Muscle of leg (tissue), 11 donors: ENCODE results near the gene KLHL2. TPM values are rescaled to one million over a fixed set of nuclear protein-coding genes. Genes with fewer than 3 reads are reported as not detected.

Experiments
- DNase-seq: peaks from one replicate; pipeline ENCODE4 v3.0.0; 2013
- H3K27ac ChIP-seq: one replicate; pipeline ENCODE4 v1.5.1; 2013; ENCODE audit warnings: mild to moderate bottlenecking, low read length, control low read depth
- H3K27me3 ChIP-seq: one replicate; pipeline ENCODE4 v1.6.1; 2013; ENCODE audit warnings: low read length; ENCODE audit not compliant: control insufficient read depth, insufficient read depth
- H3K36me3 ChIP-seq: one replicate; pipeline ENCODE4 v1.6.1; 2013; ENCODE audit warnings: low read length; ENCODE audit not compliant: control insufficient read depth, insufficient read depth
- H3K4me1 ChIP-seq: one replicate; pipeline ENCODE4 v1.6.1; 2013; ENCODE audit warnings: low read length; ENCODE audit not compliant: control insufficient read depth, insufficient read depth
- H3K4me3 ChIP-seq: one replicate; pipeline ENCODE4 v1.5.1; 2013; ENCODE audit warnings: low read length, control low read depth
- H3K9me3 ChIP-seq: replicated peaks from 2 replicates; pipeline ENCODE4 v1.6.1; 2013; ENCODE audit warnings: low read depth, low read length; ENCODE audit not compliant: control insufficient read depth
- WGBS: methylation state at CpG from one replicate; pipeline ENCODE4 v1.1.5; 2013; ENCODE audit warnings: missing lambda C conversion rate; ENCODE audit not compliant: insufficient coverage; 5-methylcytosine and 5-hydroxymethylcytosine counted together
- polyA plus RNA-seq, 8 donors: library from polyadenylated mRNA; unstranded; fragments of 120-200 nt; gene quantifications; one replicate each; pipeline versions ENCODE4 v1.2.1 to v1.2.3, GENCODE V29; 2013; ENCODE audit warnings: inconsistent platforms in 1 of 8, low replicate concordance in 1 of 8; ENCODE audit not compliant: insufficient read length in 8 of 8, insufficient read depth in 1 of 8
- total RNA-seq: library from RNA; stranded (reverse); fragments of 120-200 nt; gene quantifications from one replicate; pipeline ENCODE4 v1.2.4, GENCODE V29; 2013

The KLHL2 gene
- total and polyA plus RNA-seq, 9 donors: 6.2 to 10.3 (median 7.6) TPM

GRCh38 chr4:165326831-165327210, 119.5 kb downstream of the KLHL2 start:
- Histone ChIP-seq H3K9me3 (no peaks in the 10 kb centered on the region), H3K4me1 (peaks cover 10% of the 10 kb centered on the region), H3K36me3 (peaks cover 4% of the 10 kb centered on the region), H3K4me3 (peak overlapping the region; percentile 72), H3K27me3 (no peaks in the 10 kb centered on the region), H3K27ac (peak overlapping the region; percentile 90)
- peak; percentile 59 for DNase-seq
- WGBS: no CpG with 5 or more reads among the region's 14 CpGs

- under 1% methylated on average over 76 of the region's 76 CpGs for WGBS
- no peaks in the 10 kb centered on the region for H3K9me3 ChIP-seq
- peak; percentile 100 for DNase-seq
- peak within 1 kb of the TSS; percentile 74 for H3K4me3 ChIP-seq
- H3K27ac ChIP-seq: peak within 1 kb of the TSS; percentile 90
- H3K36me3 ChIP-seq: peaks cover 4% of the 10 kb centered on the region
- H3K4me1 ChIP-seq: peaks cover 10% of the 10 kb centered on the region
- no peaks in the 10 kb centered on the region for H3K27me3 ChIP-seq
Observed at GRCh38 chr4:165327211-165328100, 120.1 kb downstream of the KLHL2 start, which contains the start of gene MSMO1. TSS of gene MSMO1 (plus strand) at chr4:165327669. CDS start at chr4:165333371, 5,702 bp downstream.

- Histone ChIP-seq H3K4me1 (peaks cover 10% of the 10 kb centered on the region), H3K9me3 (no peaks in the 10 kb centered on the region), H3K27me3 (no peaks in the 10 kb centered on the region), H3K36me3 (peaks cover 4% of the 10 kb centered on the region), H3K27ac (peak overlapping the region; percentile 78), H3K4me3 (peak overlapping the region; percentile 74)
- 0% methylated on average over 7 of the region's 7 CpGs for WGBS
- DNase-seq: no peak
Observed at GRCh38 chr4:165328101-165328425, 120.7 kb downstream of the KLHL2 start.

GRCh38 chr4:165328708-165329107, 121.3 kb downstream of the KLHL2 start:
- peak overlapping the region; percentile 78 for H3K27ac ChIP-seq
- H3K4me3 ChIP-seq: peak overlapping the region; percentile 74
- H3K4me1 ChIP-seq: peaks cover 10% of the 10 kb centered on the region
- H3K27me3 ChIP-seq: no peaks in the 10 kb centered on the region
- WGBS: 25% methylated on average over 2 of the region's 4 CpGs
- no peaks in the 10 kb centered on the region for H3K9me3 ChIP-seq
- peaks cover 4% of the 10 kb centered on the region for H3K36me3 ChIP-seq
- DNase-seq: peak; percentile 20

- no peak overlapping the region for H3K27ac ChIP-seq
- H3K27me3 ChIP-seq: no peaks in the 10 kb centered on the region
- DNase-seq: no peak
- peaks cover 12% of the 10 kb centered on the region for H3K36me3 ChIP-seq
- no peak overlapping the region for H3K4me3 ChIP-seq
- peaks cover 10% of the 10 kb centered on the region for H3K4me1 ChIP-seq
- no peaks in the 10 kb centered on the region for H3K9me3 ChIP-seq
- WGBS: no CpG with 5 or more reads among the region's 2 CpGs
Observed at GRCh38 chr4:165330071-165330470, 122.7 kb downstream of the KLHL2 start.

- Histone ChIP-seq H3K36me3 (peaks cover 16% of the 10 kb centered on the region), H3K27me3 (no peaks in the 10 kb centered on the region), H3K9me3 (no peaks in the 10 kb centered on the region), H3K27ac (no peak overlapping the region), H3K4me3 (no peak overlapping the region), H3K4me1 (peaks cover 10% of the 10 kb centered on the region)
- WGBS: no CpG with 5 or more reads among the region's 5 CpGs
- DNase-seq: no peak
Observed at GRCh38 chr4:165330666-165331065, 123.3 kb downstream of the KLHL2 start.

- Histone ChIP-seq H3K36me3 (peaks cover 16% of the 10 kb centered on the region), H3K27ac (no peak overlapping the region), H3K27me3 (no peaks in the 10 kb centered on the region), H3K4me1 (peaks cover 8% of the 10 kb centered on the region), H3K4me3 (no peak overlapping the region), H3K9me3 (no peaks in the 10 kb centered on the region)
- 50% methylated on average over 1 of the region's 1 CpG for whole genome bisulfite sequencing
- no peak for DNase-seq
Observed at GRCh38 chr4:165331359-165331758, 124.0 kb downstream of the KLHL2 start.

GRCh38 chr4:165331823-165332222, 124.5 kb downstream of the KLHL2 start:
- no peaks in the 10 kb centered on the region for H3K27me3 ChIP-seq
- H3K9me3 ChIP-seq: no peaks in the 10 kb centered on the region
- H3K36me3 ChIP-seq: peaks cover 16% of the 10 kb centered on the region
- H3K4me3 ChIP-seq: no peak overlapping the region
- DNase-seq: no peak
- H3K4me1 ChIP-seq: peaks cover 7% of the 10 kb centered on the region
- no peak overlapping the region for H3K27ac ChIP-seq
- 53% methylated on average over 9 of the region's 10 CpGs for WGBS

- no peaks in the 10 kb centered on the region for H3K9me3 ChIP-seq
- H3K27me3 ChIP-seq: no peaks in the 10 kb centered on the region
- WGBS: no CpG with 5 or more reads among the region's 1 CpG
- peaks cover 7% of the 10 kb centered on the region for H3K4me1 ChIP-seq
- no peak overlapping the region for H3K4me3 ChIP-seq
- H3K36me3 ChIP-seq: peaks cover 16% of the 10 kb centered on the region
- DNase-seq: no peak
- no peak overlapping the region for H3K27ac ChIP-seq
Observed at GRCh38 chr4:165332502-165332901, 125.1 kb downstream of the KLHL2 start.

- Histone ChIP-seq H3K9me3 (no peaks in the 10 kb centered on the region), H3K4me3 (no peak overlapping the region), H3K36me3 (peaks cover 21% of the 10 kb centered on the region), H3K27ac (no peak overlapping the region), H3K27me3 (no peaks in the 10 kb centered on the region), H3K4me1 (no peaks in the 10 kb centered on the region)
- 57% methylated on average over 3 of the region's 3 CpGs for WGBS
- no peak for DNase-seq
Observed at GRCh38 chr4:165335163-165335703, 127.9 kb downstream of the KLHL2 start.
